GM10248 (cell line): ENCODE measurements around the gene KREMEN1.

ENCODE experiments used
- CTCF ChIA-PET: fragments of 300-600 bp; sonication (Branson Sonifier 250); formaldehyde crosslinking; extraction: SDS; loops from one replicate; lab custom pipeline; 2021; ENCODE audit warnings: antibody characterized with exemption; lab: Yijun Ruan, JAX
- POLR2A ChIA-PET: fragments of 350-650 bp; sonication (Branson Sonifier 250); formaldehyde crosslinking; extraction: SDS; loops from one replicate; lab custom pipeline; 2020; ENCODE audit warnings: antibody characterized with exemption; lab: Yijun Ruan, JAX
- DNase-seq: peaks from one replicate; pipeline ENCODE4 v3.0.0; 2012; ENCODE audit errors: extremely low spot score
- CTCF ChIP-seq: IDR thresholded peaks from 2 replicates; pipeline ENCODE4 v1.5.1; 2012; ENCODE audit warnings: mild to moderate bottlenecking, low read depth; ENCODE audit errors: extremely low read depth, missing control alignments, control extremely low read depth

KREMEN1 gene

GRCh38 chr22:29139965-29140782 is 67.3 kb downstream of the KREMEN1 start:
- no peak for DNase-seq
- CTCF ChIA-PET: interaction anchor here (2.0 to 4.2 kb wide), 2 partner anchors 14 to 105 kb away, joined by 7 to 29 read pairs; no protein-coding TSS in a partner anchor
- POLR2A ChIA-PET: interaction anchor here (0.6 kb wide), 1 partner anchor 45 kb away, joined by 6 read pairs; no protein-coding TSS in a partner anchor
- TF ChIP-seq CTCF: no peak

- no peak for DNase-seq
- ChIA-PET POLR2A (interaction anchor here (0.6 kb wide), 1 partner anchor 46 kb away, joined by 6 read pairs; no protein-coding TSS in a partner anchor), CTCF (interaction anchor here (1.5 to 4.2 kb wide), 2 partner anchors 8 to 13 kb away, joined by 3 to 29 read pairs; no protein-coding TSS in a partner anchor)
- no peak for TF ChIP-seq CTCF
Measured at GRCh38 chr22:29141078-29141688, 68.3 kb downstream of the KREMEN1 start.

- CTCF ChIA-PET: interaction anchor here (1.1 to 4.2 kb wide), 3 partner anchors 9 to 37 kb away, joined by 3 to 29 read pairs (median 3); no protein-coding TSS in a partner anchor
- POLR2A ChIA-PET: no interaction called here
- no peak for DNase-seq
- TF ChIP-seq CTCF: no peak
Measured at GRCh38 chr22:29142116-29142515, 69.3 kb downstream of the KREMEN1 start.

- TF ChIP-seq CTCF: no peak
- CTCF ChIA-PET: interaction anchor here (1.5 kb wide), 1 partner anchor 10 kb away, joined by 10 read pairs; no protein-coding TSS in a partner anchor
- POLR2A ChIA-PET: no interaction called here
Measured at GRCh38 chr22:29143941-29144785, 71.3 kb downstream of the KREMEN1 start.

GRCh38 chr22:29144786-29145160 is 71.9 kb downstream of the KREMEN1 start:
- CTCF ChIA-PET: interaction anchor here (1.5 kb wide), 1 partner anchor 9 kb away, joined by 10 read pairs; no protein-coding TSS in a partner anchor
- POLR2A ChIA-PET: no interaction called here
- no peak for DNase-seq
- no peak for TF ChIP-seq CTCF

More at GRCh38 chr22:29143941-29144785, 71.3 kb downstream of the KREMEN1 start:
- DNase-seq: no peak
